Bone marrow (tissue), 2 donors: ENCODE measurements around the gene GALNT2.

Experiments
- DNase-seq, 2 donors: peaks; one replicate each; lab custom pipeline; 2025; lab: John Stamatoyannopoulos, UW

GALNT2 gene

GRCh38 chr1:230301822-230302221 is 234.8 kb downstream of the GALNT2 start:
- DNase-seq, result no peak

- DNase-seq, result no peak
Measured at GRCh38 chr1:230303069-230303468, 236.0 kb downstream of the GALNT2 start.

- DNase-seq, result no peak
Measured at GRCh38 chr1:230303822-230304221, 236.8 kb downstream of the GALNT2 start.

- DNase-seq, result no peak
Measured at GRCh38 chr1:230306169-230306568, 239.1 kb downstream of the GALNT2 start.

GRCh38 chr1:230307213-230307612 is 240.2 kb downstream of the GALNT2 start:
- DNase-seq, result no peak

GRCh38 chr1:230308039-230308438 is 241.0 kb downstream of the GALNT2 start:
- DNase-seq, result no peak

- DNase-seq, result no peak
Measured at GRCh38 chr1:230308821-230309220, 241.8 kb downstream of the GALNT2 start.

GRCh38 chr1:230309646-230310177 is 242.7 kb downstream of the GALNT2 start:
- no peak for DNase-seq

GRCh38 chr1:230310381-230311163 is 243.5 kb downstream of the GALNT2 start:
- DNase-seq, result peak; percentile 18 to 21

GRCh38 chr1:230312676-230313075 is 245.6 kb downstream of the GALNT2 start:
- DNase-seq, result no peak

GRCh38 chr1:230313453-230314141 is 246.6 kb downstream of the GALNT2 start:
- no peak for DNase-seq

- DNase-seq, result no peak
Measured at GRCh38 chr1:230314142-230314470, 247.1 kb downstream of the GALNT2 start.

GRCh38 chr1:230315099-230315498 is 248.1 kb downstream of the GALNT2 start:
- DNase-seq, result no peak

GRCh38 chr1:230316864-230317745 is 250.1 kb downstream of the GALNT2 start:
- no peak for DNase-seq

GRCh38 chr1:230317823-230318819 is 251.1 kb downstream of the GALNT2 start:
- no peak for DNase-seq

GRCh38 chr1:230319014-230319747 is 252.1 kb downstream of the GALNT2 start:
- no peak for DNase-seq

GRCh38 chr1:230320804-230321203 is 253.8 kb downstream of the GALNT2 start:
- no peak for DNase-seq

GRCh38 chr1:230321341-230321740 is 254.3 kb downstream of the GALNT2 start:
- no peak for DNase-seq

GRCh38 chr1:230321741-230322420 is 254.8 kb downstream of the GALNT2 start:
- no peak for DNase-seq

- DNase-seq, result no peak
Measured at GRCh38 chr1:230322421-230322756, 255.4 kb downstream of the GALNT2 start.
